Small intestine (tissue), 7 donors: ENCODE data around the gene SLIT2. TPM values are rescaled to one million over a fixed set of nuclear protein-coding genes. Genes with fewer than 3 reads are reported as not detected.

ENCODE experiments used
- DNase-seq, 2 donors: peaks; one replicate each; pipeline versions ENCODE4 v3.0.0 to v3.0.0-alpha.2; 2013
- FAIRE-seq: peaks from 2 replicates; lab custom pipeline; 2012; peaks lifted over from hg19 to GRCh38; lab: Jason Lieb, UNC
- H3K27ac ChIP-seq, 3 donors: one replicate each; pipeline ENCODE4 v1.5.1; 2013; ENCODE audit warnings: low read length in 2 of 3, mild to moderate bottlenecking in 2 of 3, control low read depth in 1 of 3, inconsistent platforms in 1 of 3, low read depth in 1 of 3, moderate library complexity in 1 of 3
- H3K27me3 ChIP-seq, 3 donors: one replicate each; pipeline ENCODE4 v1.6.1; 2013; ENCODE audit warnings: low read length in 3 of 3, inconsistent platforms in 1 of 3; ENCODE audit not compliant: control insufficient read depth in 3 of 3, insufficient read depth in 3 of 3
- H3K36me3 ChIP-seq, 3 donors: one replicate each; pipeline ENCODE4 v1.6.1; 2013; ENCODE audit warnings: low read length in 3 of 3, inconsistent platforms in 1 of 3, low read depth in 1 of 3, mild to moderate bottlenecking in 1 of 3, moderate library complexity in 1 of 3; ENCODE audit not compliant: control insufficient read depth in 3 of 3, insufficient read depth in 2 of 3
- H3K4me1 ChIP-seq, 3 donors: one replicate each; pipeline ENCODE4 v1.6.1; 2013; ENCODE audit warnings: low read length in 2 of 3, inconsistent platforms in 1 of 3, low read depth in 1 of 3, mild to moderate bottlenecking in 1 of 3, moderate library complexity in 1 of 3; ENCODE audit not compliant: control insufficient read depth in 3 of 3, insufficient read depth in 2 of 3
- H3K4me3 ChIP-seq, 3 donors: one replicate each; pipeline ENCODE4 v1.5.1; 2013; ENCODE audit warnings: low read length in 3 of 3, control low read depth in 1 of 3, inconsistent platforms in 1 of 3, low read depth in 1 of 3, mild to moderate bottlenecking in 1 of 3, moderate library complexity in 1 of 3
- H3K9me3 ChIP-seq, 2 donors: one replicate each; pipeline ENCODE4 v1.6.1; 2013; ENCODE audit warnings: low read depth in 1 of 2, low read length in 1 of 2; ENCODE audit not compliant: control insufficient read depth in 2 of 2, insufficient read depth in 1 of 2
- WGBS, 3 donors: extraction: QIAGEN DNeasy Blood & Tissue Kit; methylation state at CpG; one replicate each; pipeline ENCODE4 v1.1.7; 2013; 5-methylcytosine and 5-hydroxymethylcytosine counted together
- polyA plus RNA-seq, 4 donors: library from polyadenylated mRNA; stranded (reverse) in 3 of 4; unstranded in 1 of 4; fragments of 200-250 nt in 3 of 4; fragments of 120-200 nt in 1 of 4; gene quantifications; one replicate each; pipeline versions ENCODE4 v1.2.1 to v1.2.3, GENCODE V29; 2013
- donor health status: healthy with polysubstance abuse.
- donor health status: control.
- donor health status: control.
- donor health status: Bipolar disorder and iron deficiency.
- donor health status: healthy.

Gene SLIT2
- polyA plus RNA-seq, 4 donors, result 0.22 to 2.4 (median 0.99) TPM

DNA sequence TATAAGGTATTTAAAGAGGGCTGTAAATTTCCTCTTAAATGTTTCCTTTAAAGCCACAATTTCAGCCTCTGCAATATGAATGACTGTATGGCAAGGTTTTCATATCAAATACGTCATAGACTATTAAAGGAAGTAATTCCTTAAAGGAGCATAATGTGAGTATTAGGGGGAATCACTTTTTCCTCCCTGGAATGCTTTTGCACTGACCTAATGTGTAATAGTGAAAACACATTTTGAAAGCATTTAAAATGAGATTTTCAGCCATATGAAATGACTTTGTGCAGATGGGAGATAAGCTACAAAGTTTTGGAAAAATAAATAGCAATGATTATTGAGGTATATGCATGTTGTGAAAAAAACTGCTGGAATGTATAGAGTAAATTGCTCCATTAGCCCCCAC lies 17.6 kb downstream of the SLIT2 start:
- FAIRE-seq (no peak), DNase-seq (no peak)
- no peak overlapping the region for H3K27ac ChIP-seq
- H3K4me1 ChIP-seq, result no peaks in the 10 kb centered on the region
- H3K36me3 ChIP-seq, result no peaks in the 10 kb centered on the region
- no peak overlapping the region for H3K4me3 ChIP-seq
- H3K9me3 ChIP-seq, result no peaks in the 10 kb centered on the region
- WGBS, 3 donors, result 64 to 68% (median 68%) methylated on average over 1 of the region's 1 CpG
- H3K27me3 ChIP-seq, result no peaks in the 10 kb centered on the region

DNA sequence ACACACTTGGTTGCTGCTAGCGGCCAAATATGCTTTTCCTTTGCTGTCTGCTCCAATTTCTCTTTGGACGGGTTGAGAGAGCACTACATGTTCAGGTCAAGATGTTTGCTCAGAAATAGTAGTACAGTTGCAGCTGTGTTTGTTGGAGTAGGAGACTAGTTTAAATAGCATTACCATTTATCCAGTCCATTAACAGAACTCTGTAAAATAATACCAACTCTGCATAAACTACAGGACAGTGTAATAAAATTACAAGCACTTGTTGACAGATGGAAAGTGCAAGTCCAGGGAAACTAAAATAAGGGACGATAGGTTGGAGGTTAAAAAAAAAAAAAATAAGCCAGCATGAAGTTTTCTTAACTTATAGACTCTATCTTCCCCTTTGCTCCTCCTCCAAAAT lies 20.2 kb downstream of the SLIT2 start:
- Histone ChIP-seq H3K4me3 (no peak overlapping the region), H3K27ac (no peak overlapping the region), H3K9me3 (no peaks in the 10 kb centered on the region), H3K27me3 (no peaks in the 10 kb centered on the region), H3K36me3 (no peaks in the 10 kb centered on the region), H3K4me1 (no peaks in the 10 kb centered on the region)
- no peak for FAIRE-seq
- no peak for DNase-seq
- 65 to 74% (median 67%) methylated on average over 3 of the region's 3 CpGs for WGBS, 3 donors

- H3K27me3 ChIP-seq, result no peaks in the 10 kb centered on the region
- DNase-seq (no peak), FAIRE-seq (no peak)
- H3K36me3 ChIP-seq, result no peaks in the 10 kb centered on the region
- no peak overlapping the region for H3K4me3 ChIP-seq
- no peaks in the 10 kb centered on the region for H3K4me1 ChIP-seq
- 50 to 65% (median 59%) methylated on average over 4 of the region's 4 CpGs for WGBS, 3 donors
- no peaks in the 10 kb centered on the region for H3K9me3 ChIP-seq
- H3K27ac ChIP-seq, result no peak overlapping the region
Measured at GRCh38 chr4:20272411-20272872, 20.7 kb downstream of the SLIT2 start.

- Histone ChIP-seq H3K27ac (no peak overlapping the region), H3K9me3 (no peaks in the 10 kb centered on the region), H3K4me3 (no peak overlapping the region), H3K27me3 (no peaks in the 10 kb centered on the region), H3K36me3 (no peaks in the 10 kb centered on the region), H3K4me1 (no peaks in the 10 kb centered on the region)
- FAIRE-seq, result no peak
- WGBS, 3 donors, result 74 to 78% (median 76%) methylated on average over 11 of the region's 11 CpGs
- DNase-seq, result peak in 1 of 2 donors; percentile 9
Measured at GRCh38 chr4:20273793-20274192, 22.1 kb downstream of the SLIT2 start.

DNA sequence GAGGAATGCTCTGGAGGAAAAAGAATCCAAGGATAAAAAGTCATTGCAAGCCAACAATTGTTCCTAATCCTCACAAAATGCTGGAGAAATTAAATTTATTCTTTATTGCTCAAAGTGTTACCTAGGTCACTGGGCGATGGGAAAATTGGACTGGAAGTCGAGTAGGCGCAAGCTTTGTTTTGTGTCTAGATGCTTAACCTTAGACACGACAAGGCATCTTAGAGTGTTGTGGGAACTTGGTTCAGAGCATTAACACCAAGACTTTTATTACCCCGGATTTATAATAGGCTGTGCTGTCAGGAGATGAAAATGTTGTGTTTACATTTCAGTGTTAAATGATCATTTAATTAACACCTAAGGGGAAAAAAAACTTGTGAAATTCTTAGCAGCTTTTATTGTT lies 25.1 kb downstream of the SLIT2 start:
- 62 to 72% (median 66%) methylated on average over 5 of the region's 5 CpGs for WGBS, 3 donors
- Histone ChIP-seq H3K36me3 (no peaks in the 10 kb centered on the region), H3K27ac (no peak overlapping the region), H3K4me1 (no peaks in the 10 kb centered on the region), H3K9me3 (no peaks in the 10 kb centered on the region), H3K27me3 (no peaks in the 10 kb centered on the region), H3K4me3 (no peak overlapping the region)
- FAIRE-seq, result no peak
- no peak for DNase-seq

GRCh38 chr4:20278195-20278594 lies 26.5 kb downstream of the SLIT2 start:
- FAIRE-seq, result no peak

DNA sequence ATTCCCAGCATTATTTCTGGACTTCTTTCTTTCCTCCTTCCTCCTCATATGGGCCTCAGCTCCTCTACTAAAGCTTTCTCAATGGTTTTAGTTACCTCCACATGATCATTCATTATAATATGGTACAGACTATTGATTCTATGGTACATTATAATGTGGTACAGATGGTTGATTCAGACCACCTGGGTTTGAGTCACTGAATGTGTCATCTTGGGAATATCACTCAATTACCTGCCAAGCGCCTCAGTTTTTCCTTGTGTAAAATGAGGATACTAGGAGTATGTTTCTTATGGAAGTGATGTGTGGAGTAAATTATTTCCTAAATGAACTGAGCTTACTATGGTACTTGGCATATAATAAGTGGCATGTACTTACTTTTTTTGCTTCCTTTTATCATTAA lies 27.7 kb downstream of the SLIT2 start:
- Histone ChIP-seq H3K27me3 (no peaks in the 10 kb centered on the region), H3K4me1 (no peaks in the 10 kb centered on the region), H3K36me3 (no peaks in the 10 kb centered on the region), H3K4me3 (no peak overlapping the region), H3K9me3 (no peaks in the 10 kb centered on the region), H3K27ac (no peak overlapping the region)
- DNase-seq (no peak), FAIRE-seq (no peak)
- WGBS, 3 donors, result 85 to 96% (median 89%) methylated on average over 1 of the region's 1 CpG

More at GRCh38 chr4:20278195-20278594, 26.5 kb downstream of the SLIT2 start:
- Histone ChIP-seq H3K27me3 (no peaks in the 10 kb centered on the region), H3K36me3 (no peaks in the 10 kb centered on the region), H3K4me3 (no peak overlapping the region), H3K9me3 (no peaks in the 10 kb centered on the region), H3K27ac (no peak overlapping the region), H3K4me1 (no peaks in the 10 kb centered on the region)
- DNase-seq, result no peak
- WGBS, 3 donors, result 88 to 92% (median 90%) methylated on average over 3 of the region's 3 CpGs

- no peak for FAIRE-seq
- no peak overlapping the region for H3K4me3 ChIP-seq
- no peak for DNase-seq
- no peaks in the 10 kb centered on the region for H3K9me3 ChIP-seq
- 38 to 48% (median 45%) methylated on average over 2 of the region's 2 CpGs for WGBS, 3 donors
- no peaks in the 10 kb centered on the region for H3K36me3 ChIP-seq
- no peaks in the 10 kb centered on the region for H3K4me1 ChIP-seq
- no peak overlapping the region for H3K27ac ChIP-seq
- no peaks in the 10 kb centered on the region for H3K27me3 ChIP-seq
Measured at GRCh38 chr4:20281453-20281852, 29.7 kb downstream of the SLIT2 start.

DNA sequence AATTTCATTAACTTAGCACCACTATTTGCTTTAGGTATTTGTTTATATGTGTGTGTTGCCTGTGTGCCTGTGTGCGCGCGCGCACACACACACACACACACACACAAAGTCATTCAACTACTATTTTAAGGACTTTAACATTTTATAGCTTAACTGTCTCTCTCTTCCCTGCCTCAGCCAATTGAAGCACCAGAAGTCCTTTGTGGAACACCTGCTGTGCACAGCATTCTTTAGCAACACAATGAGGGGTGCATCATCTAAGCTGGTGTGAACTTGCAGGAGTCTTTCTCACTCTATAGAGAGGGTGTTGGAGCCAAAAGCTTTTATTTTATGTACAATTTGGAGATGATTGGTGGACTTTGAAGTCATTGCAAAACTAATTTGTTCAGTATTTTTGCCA lies 31.3 kb downstream of the SLIT2 start:
- H3K27ac ChIP-seq, result no peak overlapping the region
- DNase-seq, result no peak
- no peaks in the 10 kb centered on the region for H3K27me3 ChIP-seq
- 79 to 98% (median 96%) methylated on average over 4 of the region's 4 CpGs for WGBS, 3 donors
- no peaks in the 10 kb centered on the region for H3K36me3 ChIP-seq
- FAIRE-seq, result no peak
- no peak overlapping the region for H3K4me3 ChIP-seq
- no peaks in the 10 kb centered on the region for H3K4me1 ChIP-seq
- H3K9me3 ChIP-seq, result no peaks in the 10 kb centered on the region
